NCI-H2029 (cell line): Measurements from ENCODE around the gene SDK1.

Experiments
- DNase-seq: peaks from one replicate; lab custom pipeline; 2025; lab: John Stamatoyannopoulos, UW

The SDK1 gene

DNA sequence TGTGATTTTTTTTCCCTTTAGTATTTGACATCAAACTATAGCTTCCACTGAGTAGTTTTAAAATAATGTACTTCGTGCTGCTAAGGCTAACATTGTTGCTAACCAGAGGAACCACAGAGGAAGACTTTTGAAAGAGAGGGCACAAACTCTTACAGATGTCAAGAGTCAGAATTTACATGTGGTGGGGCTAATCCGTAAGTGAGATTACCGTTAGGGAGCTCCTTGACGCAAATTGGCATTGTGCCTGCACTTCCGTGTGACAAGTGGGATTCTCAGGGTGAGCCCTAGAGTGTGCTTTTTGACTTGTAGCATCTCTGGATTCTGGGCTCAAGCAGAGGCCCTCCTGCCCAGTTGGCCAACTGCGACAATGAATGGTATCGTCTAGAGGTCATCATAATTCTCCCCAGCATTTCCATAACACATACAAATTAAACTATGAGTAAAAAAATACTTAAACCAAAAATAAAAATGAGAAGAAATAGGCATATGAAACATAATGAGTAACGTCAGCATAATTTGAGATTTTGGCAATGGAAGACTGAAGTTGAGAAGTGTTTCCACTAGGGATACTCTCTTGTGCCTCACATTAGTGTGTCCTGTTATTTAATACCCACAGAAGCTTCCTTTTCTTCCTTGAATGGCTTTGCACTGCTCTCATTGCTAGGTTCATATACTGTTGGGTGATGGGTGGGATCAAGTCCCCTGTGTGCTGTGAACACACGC, 164.0 kb downstream of the SDK1 start:
- DNase-seq, result no peak

DNA sequence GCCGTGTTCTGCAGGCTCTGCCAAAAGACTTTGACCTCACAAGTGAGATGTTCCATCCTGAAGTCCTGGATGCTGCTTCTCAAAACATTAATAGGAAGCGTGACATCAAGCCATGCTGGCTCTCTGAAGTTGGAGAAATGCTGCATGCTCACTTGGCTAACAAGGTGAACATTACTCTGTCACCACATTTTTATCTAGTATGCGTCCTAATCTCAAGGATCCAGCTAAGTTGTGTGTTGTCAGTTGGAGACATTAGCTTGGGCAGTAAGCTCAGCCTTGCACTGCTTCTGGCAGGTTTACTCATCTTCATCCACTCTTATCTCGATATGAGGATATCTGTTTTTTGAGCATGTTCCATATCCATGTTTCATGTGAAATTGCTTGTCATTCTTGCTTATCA, 165.2 kb downstream of the SDK1 start:
- DNase-seq, result no peak

DNA sequence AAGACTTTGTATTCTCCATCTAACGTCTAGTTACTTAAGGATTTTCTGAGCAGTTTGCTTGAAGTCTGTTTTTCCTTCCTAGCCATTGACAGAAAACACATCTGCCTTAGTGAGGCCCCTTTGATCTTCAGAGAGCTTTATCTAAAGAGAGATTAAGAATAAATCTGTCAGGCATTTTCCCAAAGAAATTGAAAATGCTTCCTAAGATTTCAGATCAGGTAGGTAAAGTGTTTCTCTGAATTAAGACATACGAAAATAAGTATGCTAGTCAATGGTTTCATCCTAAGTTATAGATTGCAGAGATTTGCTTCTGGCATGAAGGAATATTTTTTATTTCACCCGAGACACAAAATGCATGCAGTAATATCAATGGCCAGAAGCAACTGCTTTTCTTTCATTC, 168.6 kb downstream of the SDK1 start:
- no peak for DNase-seq

DNA sequence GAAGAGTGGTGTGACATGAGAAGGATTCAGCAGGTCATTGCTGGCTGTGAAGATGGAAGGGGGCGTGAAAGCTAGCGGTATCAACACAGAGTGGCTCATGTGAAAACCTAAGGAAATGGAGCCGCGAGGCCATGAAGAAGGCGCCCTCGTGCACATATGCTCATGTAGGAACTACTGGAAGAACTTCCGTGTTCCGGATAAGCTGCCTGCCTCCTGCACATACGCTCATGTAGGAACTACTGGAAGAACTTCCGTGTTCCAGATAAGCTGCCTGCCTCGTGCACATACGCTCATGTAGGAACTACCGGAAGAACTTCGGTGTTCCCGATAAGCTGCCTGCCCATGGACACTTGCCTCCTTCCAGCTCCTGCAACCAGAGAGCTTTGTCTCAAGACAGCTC, 179.1 kb downstream of the SDK1 start:
- no peak for DNase-seq

DNA sequence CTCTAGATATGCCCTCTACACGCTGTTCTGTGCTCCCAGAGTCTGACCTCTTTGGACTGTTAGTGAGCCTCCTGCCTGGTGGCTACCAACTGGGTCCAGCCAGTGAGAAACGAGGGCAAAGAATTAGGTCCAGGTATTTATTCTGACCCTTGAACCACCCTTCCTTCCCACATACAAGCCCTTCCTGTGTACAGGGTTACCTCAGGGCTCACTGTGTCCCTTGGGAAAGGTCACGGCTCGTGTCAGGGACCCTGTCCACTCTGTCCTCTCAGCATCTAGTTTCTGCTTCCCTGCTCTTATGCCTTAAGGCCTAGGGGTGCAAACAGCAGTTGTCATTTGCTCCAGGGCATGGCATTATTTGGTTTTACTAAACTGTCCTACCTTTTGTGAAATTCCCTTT, 180.4 kb downstream of the SDK1 start:
- DNase-seq, result no peak

DNA sequence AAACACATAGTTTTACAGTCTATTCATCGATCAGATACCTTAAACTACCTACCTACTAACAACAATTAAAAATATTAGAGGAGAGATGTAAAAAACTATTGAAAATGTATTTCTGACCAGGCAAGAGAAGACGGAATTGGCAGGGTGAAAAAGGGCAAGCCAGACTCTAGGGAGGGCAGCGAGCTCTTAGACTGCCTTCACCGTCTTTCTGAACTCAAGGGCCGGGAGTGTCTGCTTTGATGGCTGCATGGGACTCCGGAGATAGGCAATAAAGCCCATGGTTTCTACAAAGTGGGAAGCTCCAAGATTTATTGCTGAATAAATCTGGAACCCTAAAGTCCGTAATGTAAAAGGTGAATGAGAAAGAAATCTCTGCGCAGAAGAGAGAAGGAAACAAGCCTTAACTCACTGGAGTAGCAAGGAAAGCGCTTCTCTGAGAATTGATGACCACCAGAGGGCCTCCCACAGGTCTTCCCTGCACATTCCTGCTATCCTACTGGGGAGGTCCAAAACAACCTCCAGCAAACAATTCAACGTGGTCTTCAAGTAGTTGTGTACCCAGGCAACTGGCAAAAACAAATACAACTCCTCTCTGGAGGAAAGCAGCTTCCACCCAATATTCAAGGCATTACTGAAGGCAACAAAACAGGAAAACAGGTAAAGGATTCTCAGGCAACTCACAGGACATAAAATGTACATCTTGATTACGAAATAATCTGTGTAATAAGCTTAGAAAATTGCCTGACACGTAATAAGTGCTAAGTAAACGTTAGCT, 181.3 kb downstream of the SDK1 start:
- peak; percentile 53 for DNase-seq

DNA sequence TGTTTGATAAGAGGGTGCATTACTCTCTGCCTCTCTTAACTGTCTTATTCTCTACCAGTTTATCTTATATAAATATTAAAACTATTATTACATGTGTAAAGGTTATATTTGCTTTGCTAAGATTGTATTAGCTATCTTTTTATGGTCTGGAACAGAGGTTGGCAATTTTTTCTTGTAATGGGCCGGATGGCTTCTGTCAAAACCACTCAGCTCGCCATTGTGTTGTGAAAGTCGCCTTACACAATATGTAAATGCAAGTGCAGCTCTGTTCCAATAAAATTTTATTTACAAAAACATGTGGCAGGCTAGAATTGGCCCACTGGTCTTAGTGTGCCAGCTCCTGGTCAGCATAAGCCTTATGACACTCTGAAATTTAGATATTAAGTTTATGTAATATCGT, 185.8 kb downstream of the SDK1 start:
- no peak for DNase-seq

DNA sequence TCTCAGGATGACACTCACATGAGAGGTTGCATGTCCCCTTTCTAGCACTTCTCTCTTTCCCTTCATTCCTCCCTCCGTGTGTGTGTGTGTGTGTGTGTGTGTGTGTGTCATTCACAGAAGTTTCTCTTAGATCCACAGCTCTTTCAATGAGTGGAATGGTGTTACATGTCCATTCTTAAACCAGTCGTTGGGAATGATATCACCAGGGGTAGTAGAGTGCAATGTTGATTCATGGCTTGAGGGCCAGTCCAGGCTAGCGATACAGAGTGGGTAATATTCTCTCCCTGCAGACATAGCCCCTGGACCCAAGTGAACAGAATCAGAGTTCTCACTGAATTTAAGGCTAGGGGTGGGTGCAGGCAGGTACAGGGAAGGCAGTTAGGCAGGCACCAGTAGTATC, 187.8 kb downstream of the SDK1 start:
- no peak for DNase-seq

DNA sequence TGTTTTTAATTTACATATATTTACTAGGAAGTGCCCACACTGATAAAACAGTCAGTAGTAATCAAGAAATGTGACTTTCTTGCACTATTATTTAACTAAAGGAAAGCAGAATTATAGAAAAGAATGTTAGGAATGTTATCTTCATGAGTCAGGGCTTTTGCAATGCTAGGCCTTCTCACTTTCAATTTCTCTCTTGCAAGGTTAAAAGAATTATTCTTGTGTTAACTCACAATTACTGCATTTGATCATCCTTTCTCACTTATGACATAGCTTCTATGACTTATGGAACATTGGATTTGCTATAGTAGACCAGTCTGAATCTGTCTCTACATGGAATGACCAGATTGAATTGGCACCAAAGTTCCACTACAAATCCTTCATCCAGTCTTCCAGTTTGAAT, 192.4 kb downstream of the SDK1 start:
- no peak for DNase-seq

DNA sequence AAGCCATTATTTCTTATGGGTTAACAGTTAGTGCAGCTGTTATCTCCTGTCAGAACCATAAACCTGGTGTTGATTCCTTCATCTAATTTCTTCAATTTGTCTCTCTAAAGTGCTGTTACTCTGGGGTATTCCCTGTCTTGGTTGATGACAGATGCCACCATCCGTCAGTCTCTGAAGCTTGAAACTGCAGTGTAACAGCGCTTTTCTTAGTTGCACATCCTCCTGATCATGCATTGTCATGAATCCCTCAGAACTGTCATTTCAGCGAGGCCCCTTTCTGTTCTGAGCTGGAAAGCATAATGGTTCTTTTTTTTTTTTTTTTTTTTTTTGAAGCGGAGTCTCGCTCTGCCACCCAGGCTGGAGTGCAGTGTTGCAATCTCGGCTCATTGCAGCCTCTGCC, 193.9 kb downstream of the SDK1 start:
- no peak for DNase-seq

DNA sequence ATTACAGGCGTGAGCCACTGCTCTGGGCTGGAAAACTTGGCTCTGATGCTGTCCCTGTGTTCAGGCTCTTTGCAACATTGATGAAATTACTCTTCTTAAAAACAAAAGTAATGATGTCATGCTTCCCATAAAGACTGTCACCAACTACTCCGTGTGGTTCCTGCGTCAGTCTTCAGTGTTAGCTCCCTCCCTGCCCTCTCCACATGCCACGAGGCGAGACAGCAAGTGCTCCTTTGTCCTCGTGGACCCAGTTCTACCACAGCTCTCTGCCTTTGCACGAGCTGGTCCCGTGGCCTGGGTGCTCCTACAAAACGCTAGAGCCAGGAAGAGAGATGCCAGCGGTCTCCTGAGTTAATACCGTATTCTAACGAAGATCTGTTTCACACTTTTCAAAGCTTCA, 194.5 kb downstream of the SDK1 start:
- DNase-seq, result no peak

DNA sequence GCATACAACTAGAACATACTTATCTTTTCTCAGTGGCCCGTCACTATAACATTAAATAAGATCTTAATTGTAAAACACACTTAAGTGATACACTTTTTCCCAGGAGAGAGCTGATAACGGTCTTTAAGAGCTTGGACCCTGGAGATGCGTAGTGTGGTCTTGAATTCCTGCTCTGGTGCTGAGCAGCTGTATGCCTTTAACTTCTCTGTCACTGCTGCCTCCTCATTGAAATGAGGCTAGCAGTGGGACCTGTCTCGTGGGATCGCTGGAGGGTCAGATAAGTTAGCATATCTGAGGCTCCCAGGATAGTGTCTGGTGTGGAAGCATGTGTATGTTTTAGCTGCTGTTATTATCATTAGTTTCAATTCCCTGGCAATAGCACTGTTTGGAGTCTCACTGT, 194.9 kb downstream of the SDK1 start:
- no peak for DNase-seq

DNA sequence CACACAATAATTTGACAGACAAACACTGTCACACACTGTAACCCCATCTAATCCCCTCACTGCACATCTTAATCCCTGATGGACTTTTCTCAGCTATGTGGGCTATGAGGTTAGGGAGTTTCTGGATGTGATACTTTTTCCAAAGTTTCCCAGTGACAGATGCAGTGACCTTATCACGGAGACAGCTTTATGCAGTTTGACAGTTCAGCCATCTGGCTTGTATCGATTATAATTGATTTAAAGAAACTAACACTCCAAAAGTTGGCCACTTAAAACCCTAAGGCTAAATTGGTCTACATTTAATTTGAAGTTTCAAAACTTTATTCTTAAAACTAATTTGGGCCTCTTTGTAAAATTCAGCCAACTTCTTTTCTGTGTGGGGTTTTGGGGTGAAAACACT, 196.7 kb downstream of the SDK1 start:
- no peak for DNase-seq

DNA sequence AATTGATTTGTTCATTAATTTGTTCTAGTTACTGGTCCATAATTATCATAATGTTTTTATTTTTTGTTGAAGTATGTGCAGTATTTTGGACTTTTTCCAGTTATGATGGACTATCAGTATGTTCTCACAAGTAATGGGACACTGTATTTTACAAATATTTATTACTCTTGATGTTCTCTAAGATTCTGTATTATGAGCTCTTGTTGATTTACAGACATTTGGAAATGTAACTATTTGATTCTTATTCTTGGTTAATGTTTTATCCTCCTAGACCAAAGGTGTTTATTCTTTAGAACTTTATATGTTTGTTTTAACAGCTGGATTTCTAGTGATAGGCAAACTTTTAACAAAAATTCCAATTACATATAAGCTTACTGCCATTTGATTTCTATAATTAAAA, 200.6 kb downstream of the SDK1 start:
- DNase-seq, result no peak

DNA sequence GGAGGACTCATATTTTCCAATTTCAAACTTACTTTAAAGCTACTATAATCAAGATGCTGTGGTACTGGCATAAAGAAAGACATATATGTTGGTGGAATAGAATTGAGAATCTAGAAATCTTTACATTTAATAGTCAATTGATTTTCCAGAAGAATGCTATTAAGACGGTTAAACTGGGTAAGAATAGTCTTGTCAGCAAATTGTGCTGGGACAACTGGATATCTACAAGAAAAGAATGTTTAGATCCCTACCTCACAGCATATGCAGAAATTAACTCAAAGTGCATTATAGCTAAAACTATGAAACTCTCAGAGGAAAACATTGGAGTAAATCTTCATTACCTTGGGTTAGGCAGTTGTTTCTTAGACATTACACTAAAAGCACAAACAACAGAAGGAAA, 203.3 kb downstream of the SDK1 start:
- no peak for DNase-seq

DNA sequence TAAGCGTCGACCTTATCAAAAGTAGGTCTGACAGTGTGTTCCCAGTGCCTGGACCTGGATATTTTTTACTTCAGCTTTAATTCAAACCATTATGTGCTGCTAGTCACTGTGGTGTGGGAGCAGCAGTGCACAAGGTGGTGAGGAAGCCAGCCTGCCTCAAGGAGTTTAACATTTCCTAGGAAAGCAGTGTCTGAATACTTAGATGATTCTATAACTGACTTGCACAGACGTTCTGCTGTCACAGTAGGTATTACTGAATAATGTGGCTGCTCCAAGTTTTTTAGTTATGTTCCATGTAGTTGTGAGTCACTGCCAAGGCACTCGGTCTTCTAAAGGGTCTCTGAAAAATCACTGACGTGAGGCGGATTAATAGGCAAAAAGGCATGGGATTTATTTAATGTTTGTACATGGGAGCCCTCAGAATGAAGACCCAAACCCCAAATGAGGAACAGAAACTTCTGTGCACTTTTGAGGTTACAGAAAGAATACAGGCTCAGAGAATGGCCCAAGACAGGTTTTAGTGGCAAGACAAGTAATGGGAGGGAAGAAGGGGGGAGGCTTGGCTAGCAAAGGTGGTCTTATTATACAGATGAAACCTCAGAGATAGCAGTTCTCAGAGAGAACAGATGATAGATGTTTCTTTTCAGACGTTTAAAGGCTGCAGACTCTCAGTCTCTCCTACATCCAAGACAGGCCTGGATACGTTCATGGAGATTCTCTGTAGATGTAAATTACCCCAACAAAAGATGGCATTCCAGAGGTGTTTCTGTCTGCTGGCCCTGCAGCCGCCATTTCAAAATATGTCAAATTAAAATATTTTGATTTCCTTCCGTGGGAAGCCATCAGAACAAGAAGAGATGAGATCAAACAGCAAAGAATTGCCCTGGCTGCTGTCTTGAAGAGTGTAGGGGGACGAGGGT, 209.3 kb downstream of the SDK1 start:
- DNase-seq, result no peak

DNA sequence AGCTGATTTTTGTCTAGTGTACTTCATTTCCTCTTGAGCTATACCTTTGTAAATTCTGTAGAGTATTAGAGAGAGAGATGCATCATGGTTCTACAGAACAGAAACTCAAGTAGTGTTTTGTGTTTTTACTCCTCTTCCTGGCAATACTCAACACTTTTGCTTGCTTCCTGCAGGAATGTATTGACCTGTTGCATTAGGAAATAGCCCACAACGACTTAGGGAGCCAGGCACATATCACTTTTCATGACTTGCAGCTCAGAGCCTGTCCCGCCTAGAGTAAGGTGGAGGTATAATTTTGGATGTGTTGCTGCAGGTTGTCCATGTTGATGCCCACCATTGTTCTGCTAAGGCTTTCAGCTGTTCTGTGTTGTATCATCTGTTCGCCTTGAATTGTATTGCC, 216.3 kb downstream of the SDK1 start:
- DNase-seq, result no peak

DNA sequence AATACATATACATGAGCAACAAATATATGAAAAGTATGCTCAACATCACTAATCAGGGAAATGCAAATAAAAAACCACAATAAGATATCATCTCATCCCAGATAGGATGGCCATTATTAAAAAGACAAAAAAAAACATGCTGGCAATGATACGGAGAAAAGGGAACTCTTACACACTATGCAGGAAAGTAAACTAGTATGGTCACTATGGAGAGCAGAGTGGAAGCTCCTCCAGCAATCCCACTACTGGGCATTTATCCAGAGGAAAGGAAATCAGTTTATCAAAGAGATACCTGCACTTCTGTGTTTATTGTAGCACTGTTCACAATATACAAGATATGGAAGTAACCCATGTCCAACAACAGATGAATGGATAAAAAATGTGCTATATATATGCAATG, 217.5 kb downstream of the SDK1 start:
- no peak for DNase-seq

DNA sequence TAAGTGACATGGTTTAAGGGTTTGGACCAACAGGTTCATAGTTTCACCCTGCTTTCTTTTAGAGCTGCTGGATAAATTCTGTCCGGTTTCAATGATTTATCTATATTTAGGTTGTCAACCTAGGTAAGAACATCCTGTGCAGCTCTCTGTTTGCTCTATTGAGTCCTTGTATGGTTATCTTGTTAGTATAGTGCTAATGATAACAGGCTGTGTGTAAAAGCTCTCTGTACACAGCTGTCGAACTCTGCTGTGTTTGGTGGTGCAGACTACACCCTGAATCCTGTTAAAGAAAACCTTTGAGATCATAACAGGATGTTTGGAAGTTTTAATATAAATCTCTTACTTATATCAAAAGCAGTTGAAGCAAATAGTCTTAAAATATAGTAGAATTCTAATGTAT, 219.2 kb downstream of the SDK1 start:
- peak; percentile 80 for DNase-seq

DNA sequence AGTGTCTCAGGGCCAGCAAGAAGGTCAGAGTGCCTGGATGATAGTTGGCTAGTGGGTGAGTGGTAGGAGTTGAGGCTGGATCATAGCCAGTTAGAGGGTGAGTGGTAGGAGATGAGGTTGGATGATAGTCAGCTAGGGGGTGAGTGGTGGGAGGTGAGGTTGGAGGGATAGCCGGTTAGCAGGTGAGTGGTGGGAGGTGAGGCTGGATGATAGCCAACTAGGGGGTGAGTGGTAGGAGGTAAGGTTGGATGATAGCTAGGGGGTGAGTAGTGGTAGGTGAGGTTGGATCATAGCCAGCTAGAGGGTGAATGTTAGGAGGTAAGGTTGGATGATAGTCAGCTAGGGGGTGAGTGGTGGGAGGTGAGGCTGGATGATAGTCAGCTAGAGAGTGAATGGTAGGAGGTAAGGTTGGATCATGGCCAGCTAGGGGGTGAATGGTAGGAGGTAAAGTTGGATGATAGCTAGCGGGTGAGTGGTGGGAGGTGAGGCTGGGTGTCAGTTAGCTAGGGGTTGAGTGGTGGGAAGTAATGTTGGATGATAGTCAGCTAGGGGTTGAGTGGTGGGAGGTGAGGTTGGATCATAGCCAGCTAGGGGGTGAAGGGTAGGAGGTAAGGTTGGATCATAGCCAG, 226.6 kb downstream of the SDK1 start:
- DNase-seq, result no peak

DNA sequence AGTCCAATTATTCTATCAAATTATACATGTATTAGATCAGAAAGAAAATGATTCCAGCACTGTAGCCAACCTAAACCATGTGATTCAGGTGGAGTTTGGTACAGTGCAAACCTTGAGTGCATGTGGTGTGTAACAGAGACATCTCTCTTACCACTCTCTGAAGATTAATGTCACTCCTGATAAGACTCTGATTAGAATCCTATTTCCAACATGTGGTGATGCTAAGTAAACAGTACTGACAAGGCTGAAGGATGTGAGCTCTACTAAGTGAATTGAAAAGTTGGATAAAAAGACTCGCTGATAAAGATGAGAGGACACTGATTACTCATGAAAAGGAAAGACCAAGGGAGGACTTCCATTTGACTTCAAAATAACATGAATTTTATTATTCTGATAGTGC, 232.0 kb downstream of the SDK1 start:
- no peak for DNase-seq

DNA sequence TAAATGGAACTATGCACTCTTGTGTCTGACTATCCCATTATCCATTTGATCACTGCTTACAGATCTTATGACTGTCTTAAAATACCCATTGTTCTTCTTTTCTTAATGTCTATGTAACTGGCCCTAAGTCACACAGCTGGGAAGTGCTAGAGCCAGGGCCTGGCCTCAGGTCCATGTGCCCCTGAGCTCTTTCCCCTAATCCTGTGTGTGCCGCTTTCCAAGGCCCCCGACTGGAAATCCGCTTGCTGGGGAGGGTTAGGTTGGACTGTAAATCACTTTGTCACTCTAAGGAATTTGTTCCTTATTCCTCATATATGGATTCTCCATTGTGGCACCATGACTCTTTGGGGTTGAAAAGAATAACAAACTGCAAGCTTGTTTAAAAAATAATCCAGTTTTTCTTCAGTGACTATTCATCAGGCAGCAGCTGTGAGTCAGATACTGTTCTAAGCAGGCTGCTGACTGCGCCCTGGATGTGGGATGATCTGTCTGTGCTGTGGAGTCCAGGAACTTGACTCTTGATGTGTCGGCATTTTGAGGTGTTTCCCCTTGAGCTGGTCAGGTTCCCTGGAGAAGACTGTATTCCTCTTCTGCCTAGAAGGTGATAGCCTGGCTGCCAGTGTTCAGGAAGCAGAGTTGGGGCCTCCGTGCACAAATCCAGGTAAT, 236.3 kb downstream of the SDK1 start:
- DNase-seq, result no peak
